K562 (cell line): ENCODE measurements around the gene GPR39. TPM values are rescaled to one million over a fixed set of nuclear protein-coding genes. Genes with fewer than 3 reads are reported as not detected.

Experiments
- ATAC-seq: fragments of 200-7000 bp; cut with Tn5 transposase; 3 replicates; pipeline ENCODE4 v1.9.1; 2020; ENCODE audit warnings: moderate library complexity
- BruUV-seq: library from RNA; stranded (reverse); fragments of 400-500 nt; replicated peaks from 2 replicates; lab custom pipeline; 2021; lab: Mats Ljungman, UMichigan
- CTCF ChIA-PET: fragments of 300-600 bp; formaldehyde crosslinking; extraction: SDS; loops from one replicate; lab custom pipeline; 2021; ENCODE audit warnings: low intra/inter-chr PET ratio; lab: Yijun Ruan, JAX
- POLR2A ChIA-PET: fragments of 300-600, 350-650 bp; sonication (Branson Sonifier 250); formaldehyde crosslinking; extraction: SDS; loops from one replicate; lab custom pipeline; 2021; ENCODE audit warnings: antibody characterized with exemption, inconsistent platforms; lab: Yijun Ruan, JAX
- DNase-seq, 4 experiments: peaks; one replicate each; pipeline versions ENCODE4 v3.0.0 to v3.0.0-alpha.2; 2011 to 2018; ENCODE audit warnings: low spot score in 3 of 4, mixed read lengths in 3 of 4; ENCODE audit errors: extremely low read depth in 1 of 4
- FAIRE-seq: peaks from 2 replicates; lab custom pipeline; 2011; peaks lifted over from hg19 to GRCh38; lab: Jason Lieb, UNC
- H2AFZ ChIP-seq: 2 replicates; pipeline ENCODE4 v1.6.0; 2011; ENCODE audit warnings: low read depth, low read length, control low read depth, inconsistent platforms
- H3K27ac ChIP-seq: fragments of 200-600 bp; 3 replicates; pipeline ENCODE4 v1.8.0; 2011; ENCODE audit warnings: low read depth, mild to moderate bottlenecking, control low read depth, inconsistent platforms, low read length, moderate library complexity, mixed read lengths; ENCODE audit errors: extremely low read depth
- H3K27me3 ChIP-seq, 2 experiments: fragments of 300-600 bp in 1 of 2; 2 replicates in 1 of 2; 3 replicates in 1 of 2; pipeline versions ENCODE4 v1.6.0 to v1.8.0; 2011; ENCODE audit warnings: inconsistent platforms in 2 of 2, low read length in 2 of 2, mild to moderate bottlenecking in 1 of 2, mixed read lengths in 1 of 2, moderate library complexity in 1 of 2; ENCODE audit not compliant: control insufficient read depth in 2 of 2, insufficient read depth in 2 of 2
- H3K36me3 ChIP-seq: fragments of 300-600 bp; 3 replicates; pipeline ENCODE4 v1.8.0; 2011; ENCODE audit warnings: mild to moderate bottlenecking, low read length, inconsistent platforms; ENCODE audit not compliant: control insufficient read depth, insufficient read depth
- H3K4me1 ChIP-seq, 2 experiments: fragments of 200-600 bp in 1 of 2; replicated peaks in 1 of 2; 2 replicates in 1 of 2; 3 replicates in 1 of 2; pipeline versions ENCODE4 v1.5.1 to v1.8.0; 2011; ENCODE audit warnings: inconsistent platforms in 2 of 2, low read length in 2 of 2, mild to moderate bottlenecking in 1 of 2, mixed read lengths in 1 of 2, moderate library complexity in 1 of 2; ENCODE audit not compliant: control insufficient read depth in 2 of 2, insufficient read depth in 2 of 2
- H3K4me2 ChIP-seq: 2 replicates; pipeline ENCODE4 v1.6.1; 2011; ENCODE audit warnings: low read length, control low read depth, inconsistent platforms, mixed read lengths; ENCODE audit not compliant: insufficient read depth
- H3K4me3 ChIP-seq: fragments of 200-600 bp; sonication (generic), shearing (Covaris generic); 2 replicates; pipeline ENCODE4 v1.5.1; 2016; ENCODE audit warnings: control low read depth, inconsistent platforms
- H3K79me2 ChIP-seq: fragments of 200-600 bp; 3 replicates; pipeline ENCODE4 v1.8.0; 2011; ENCODE audit warnings: low read length, inconsistent platforms; ENCODE audit not compliant: control insufficient read depth, insufficient read depth
- H3K9ac ChIP-seq, 2 experiments: 2 replicates each; pipeline versions ENCODE4 v1.6.0 to v1.6.1; 2011; ENCODE audit warnings: low read depth in 2 of 2, low read length in 2 of 2, control low read depth in 1 of 2, inconsistent platforms in 1 of 2, mild to moderate bottlenecking in 1 of 2, mixed read lengths in 1 of 2; ENCODE audit not compliant: insufficient read depth in 1 of 2
- H3K9me1 ChIP-seq: one replicate; pipeline ENCODE4 v1.6.0; 2011; ENCODE audit warnings: inconsistent platforms, mild to moderate bottlenecking, low read length, moderate library complexity; ENCODE audit not compliant: control insufficient read depth, insufficient read depth
- H3K9me3 ChIP-seq: replicated peaks from 2 replicates; pipeline ENCODE4 v1.5.1; 2011; ENCODE audit warnings: low read depth, low read length, inconsistent platforms; ENCODE audit not compliant: control insufficient read depth, insufficient read depth
- H4K20me1 ChIP-seq: replicated peaks from 2 replicates; pipeline ENCODE4 v1.6.1; 2011; ENCODE audit warnings: low read length, inconsistent platforms, mixed read lengths; ENCODE audit not compliant: control insufficient read depth, insufficient read depth
- ATF7 ChIP-seq: fragments of 450-650 bp; IDR thresholded peaks from 2 replicates; pipeline ENCODE4 v1.7.1; 2014; ENCODE audit warnings: mild to moderate bottlenecking, moderate library complexity
- DLX4 ChIP-seq: fragments of 250-450 bp; sonication (Bioruptor Pico); IDR thresholded peaks from 2 replicates; pipeline ENCODE4 v1.6.1; 2021; ENCODE audit warnings: mild to moderate bottlenecking
- GABPA ChIP-seq: fragments of 200-800 bp; sonication (Bioruptor generic); conservative IDR thresholded peaks from 2 replicates; pipeline ENCODE4 v1.6.1; 2016; ENCODE audit warnings: low read depth, missing genetic modification characterization, missing compliant biosample characterization
- L3MBTL2 ChIP-seq: fragments of 450-650 bp; IDR thresholded peaks from 2 replicates; pipeline ENCODE4 v1.6.1; 2016; ENCODE audit warnings: mild to moderate bottlenecking, moderate library complexity
- PATZ1 ChIP-seq: fragments of 250-450 bp; sonication (Bioruptor Pico); IDR thresholded peaks from 2 replicates; pipeline ENCODE4 v1.5.0; 2020; ENCODE audit warnings: mild to moderate bottlenecking, borderline replicate concordance
- PRPF4 ChIP-seq: fragments of 200-400 bp; formaldehyde crosslinking; IDR thresholded peaks from one replicate; pipeline ENCODE4 v1.6.1; 2017; ENCODE audit warnings: low read length, low read depth, mild to moderate bottlenecking; ENCODE audit not compliant: insufficient read depth, poor library complexity, severe bottlenecking
- SNRNP70 ChIP-seq: fragments of 200-400 bp; formaldehyde crosslinking; optimal IDR thresholded peaks from 2 replicates; pipeline ENCODE3; 2017; ENCODE audit warnings: low read depth, low read length
- SRSF3 ChIP-seq: fragments of 200-400 bp; formaldehyde crosslinking; IDR thresholded peaks from 2 replicates; pipeline ENCODE4 v1.6.1; 2016; ENCODE audit warnings: mild to moderate bottlenecking, low read length, moderate library complexity; ENCODE audit not compliant: insufficient read depth
- ZBTB49 ChIP-seq: sonication (generic); formaldehyde crosslinking; IDR thresholded peaks from 2 replicates; pipeline ENCODE4 v1.8.0; 2022; ENCODE audit warnings: missing genetic modification reagents, mild to moderate bottlenecking, borderline replicate concordance
- ZNF512 ChIP-seq: IDR thresholded peaks from 2 replicates; pipeline ENCODE4 v1.6.1; 2016; ENCODE audit warnings: missing genetic modification characterization, missing compliant biosample characterization
- ZNF57 ChIP-seq: fragments of 450-650 bp; formaldehyde crosslinking; IDR thresholded peaks from 2 replicates; pipeline ENCODE4 v1.4.0; 2020; ENCODE audit warnings: mild to moderate bottlenecking, moderate library complexity
- ZNF696 ChIP-seq: fragments of 250-450 bp; sonication (Bioruptor Pico); conservative IDR thresholded peaks from 2 replicates; pipeline ENCODE4 v1.4.0; 2020; ENCODE audit warnings: mild to moderate bottlenecking, moderate library complexity
- WGBS: fragments of 100-300 bp; shearing (Covaris generic); methylation state at CpG from one replicate; pipeline ENCODE4 v1.1.6; 2016; ENCODE audit warnings: low coverage, mixed read lengths; ENCODE audit not compliant: insufficient coverage; ENCODE audit errors: missing lambda C conversion rate; 5-methylcytosine and 5-hydroxymethylcytosine counted together
- in situ Hi-C: fragments of 300-500 bp; cut with MboI; formaldehyde crosslinking; loops from 4 replicates; pipeline ENCODE4 v1.15.0; 2018; ENCODE audit warnings: inconsistent platforms, mixed read lengths
- intact Hi-C: fragments of 100-400 bp; cut with micrococcal nuclease; formaldehyde crosslinking; loops from 2 replicates; pipeline ENCODE4 v1.14.2; 2022
- polyA plus RNA-seq, 8 experiments: library from polyadenylated mRNA; depleted of rRNA in 4 of 8; stranded (reverse) in 5 of 8; unstranded in 3 of 8; fragments of >200 nt; fragmentation: Nextera tagmentation in 2 of 8; fragmentation: Illumina TruSeq in 1 of 8; extraction: Ambion mirVana in 2 of 8; extraction: Trizol in 1 of 8; gene quantifications; 2 replicates each; pipeline versions ENCODE4 v1.2.1 to v1.2.3, GENCODE V29; 2011 to 2014; ENCODE audit warnings: inconsistent platforms in 1 of 8, missing spikeins in 1 of 8
- total RNA-seq, 7 experiments: library from RNA; depleted of rRNA in 6 of 7; stranded (reverse); fragments of >200 nt in 6 of 7; fragmentation: Illumina TruSeq in 2 of 7; extraction: Trizol in 2 of 7; gene quantifications; 2 replicates each; pipeline versions ENCODE4 v1.2.1 to v1.2.3, GENCODE V29; 2011 to 2021; ENCODE audit warnings: low replicate concordance in 1 of 7
- TF ChIP-seq, protein P1 (sequence below): fragments of 450-650 bp; IDR thresholded peaks from 2 replicates; pipeline ENCODE4 v1.6.1; 2014; ENCODE audit warnings: low read depth, mild to moderate bottlenecking, moderate library complexity, borderline replicate concordance

GPR39 gene
- total and polyA plus RNA-seq, 9 of the 15 experiments (the other 6 are each of a cell fraction or from before 2014, with no cell fraction given), result 0.04 TPM; not detected in 8

- in situ Hi-C loops (no loop called here), intact Hi-C loops (no loop called here)
- Histone ChIP-seq H3K9me1 (no peaks in the 10 kb centered on the region), H3K4me2 (no peak overlapping the region), H3K4me1 (no peaks in the 10 kb centered on the region), H4K20me1 (no peaks in the 10 kb centered on the region), H3K36me3 (no peaks in the 10 kb centered on the region), H3K9ac (no peak overlapping the region), H2AFZ (no peak overlapping the region), H3K27ac (no peak overlapping the region), H3K79me2 (no peaks in the 10 kb centered on the region), H3K4me3 (no peak overlapping the region), H3K27me3 (no peaks in the 10 kb centered on the region), H3K9me3 (no peaks in the 10 kb centered on the region)
- CTCF ChIA-PET, result no interaction called here
- POLR2A ChIA-PET, result interaction anchor here (1.4 kb wide), 1 partner anchor 9 kb away, joined by 3 read pairs; no protein-coding TSS in a partner anchor
- no peak for FAIRE-seq
- 0% methylated on average over 5 of the region's 5 CpGs for WGBS
- no peak for ATAC-seq
- no TSS peak for BruUV-seq
- no peak for DNase-seq
- TF ChIP-seq DLX4 (CRISPR knock-in tag) (no peak), ZBTB49 (no peak), L3MBTL2 (no peak), GABPA (tag) (no peak), ZNF57 (CRISPR knock-in tag) (no peak), ZNF696 (CRISPR knock-in tag) (no peak), SNRNP70 (no peak), SRSF3 (no peak), PATZ1 (CRISPR knock-in tag) (no peak), ATF7 (no peak), ZNF512 (tag) (no peak), PRPF4 (no peak)
- TF ChIP-seq, protein P1, sequence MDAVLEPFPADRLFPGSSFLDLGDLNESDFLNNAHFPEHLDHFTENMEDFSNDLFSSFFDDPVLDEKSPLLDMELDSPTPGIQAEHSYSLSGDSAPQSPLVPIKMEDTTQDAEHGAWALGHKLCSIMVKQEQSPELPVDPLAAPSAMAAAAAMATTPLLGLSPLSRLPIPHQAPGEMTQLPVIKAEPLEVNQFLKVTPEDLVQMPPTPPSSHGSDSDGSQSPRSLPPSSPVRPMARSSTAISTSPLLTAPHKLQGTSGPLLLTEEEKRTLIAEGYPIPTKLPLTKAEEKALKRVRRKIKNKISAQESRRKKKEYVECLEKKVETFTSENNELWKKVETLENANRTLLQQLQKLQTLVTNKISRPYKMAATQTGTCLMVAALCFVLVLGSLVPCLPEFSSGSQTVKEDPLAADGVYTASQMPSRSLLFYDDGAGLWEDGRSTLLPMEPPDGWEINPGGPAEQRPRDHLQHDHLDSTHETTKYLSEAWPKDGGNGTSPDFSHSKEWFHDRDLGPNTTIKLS, result no peak
Observed at GRCh38 chr2:132615329-132616085, 198.9 kb downstream of the GPR39 start.
